Activated CD8-positive, alpha-beta memory T cell treated with anti-CD3 and anti-CD28 coated beads, Interleukin-2, amount 10 ng/mL, durations not matched to agents 7 days and 5 days (primary cell): ENCODE results near the gene TOM1L2. TPM values are rescaled to one million over a fixed set of nuclear protein-coding genes. Genes with fewer than 3 reads are reported as not detected.

Source experiments
- ATAC-seq: fragments of 150-1000 bp; cut with Tn5 transposase; one replicate; pipeline ENCODE4 v1.10.0; 2021; ENCODE audit warnings: moderate library complexity
- CTCF ChIA-PET: fragments of 350-600 bp; sonication (Branson Sonifier 250); formaldehyde crosslinking; loops from one replicate; lab custom pipeline; 2021; ENCODE audit warnings: antibody characterized with exemption; lab: Charles Lee
- DNase-seq: peaks from one replicate; pipeline ENCODE4 v3.0.0-alpha.2; 2020
- H3K27ac Mint-ChIP-seq: one replicate; pipeline ENCODE4 v1.8.0; 2021; ENCODE audit warnings: mild to moderate bottlenecking, mixed read lengths
- H3K27me3 Mint-ChIP-seq: one replicate; pipeline ENCODE4 v1.8.0; 2021; ENCODE audit warnings: mixed read lengths
- H3K36me3 Mint-ChIP-seq: one replicate; pipeline ENCODE4 v1.8.0; 2021; ENCODE audit warnings: mild to moderate bottlenecking, mixed read lengths
- H3K4me1 Mint-ChIP-seq: one replicate; pipeline ENCODE4 v1.8.0; 2021; ENCODE audit warnings: mixed read lengths
- H3K4me3 Mint-ChIP-seq: one replicate; pipeline ENCODE4 v1.8.0; 2021; ENCODE audit warnings: mild to moderate bottlenecking, moderate library complexity, mixed read lengths
- H3K9me3 Mint-ChIP-seq: one replicate; pipeline ENCODE4 v1.8.0; 2022; ENCODE audit warnings: low read depth, mixed read lengths
- total RNA-seq, 2 experiments: library from RNA; stranded (reverse); gene quantifications; one replicate each; pipeline ENCODE4 v1.2.3, GENCODE V29; 2021

TOM1L2 gene
- total RNA-seq, 2 experiments from 2014 or later: 19.8 to 33.0 TPM

DNA sequence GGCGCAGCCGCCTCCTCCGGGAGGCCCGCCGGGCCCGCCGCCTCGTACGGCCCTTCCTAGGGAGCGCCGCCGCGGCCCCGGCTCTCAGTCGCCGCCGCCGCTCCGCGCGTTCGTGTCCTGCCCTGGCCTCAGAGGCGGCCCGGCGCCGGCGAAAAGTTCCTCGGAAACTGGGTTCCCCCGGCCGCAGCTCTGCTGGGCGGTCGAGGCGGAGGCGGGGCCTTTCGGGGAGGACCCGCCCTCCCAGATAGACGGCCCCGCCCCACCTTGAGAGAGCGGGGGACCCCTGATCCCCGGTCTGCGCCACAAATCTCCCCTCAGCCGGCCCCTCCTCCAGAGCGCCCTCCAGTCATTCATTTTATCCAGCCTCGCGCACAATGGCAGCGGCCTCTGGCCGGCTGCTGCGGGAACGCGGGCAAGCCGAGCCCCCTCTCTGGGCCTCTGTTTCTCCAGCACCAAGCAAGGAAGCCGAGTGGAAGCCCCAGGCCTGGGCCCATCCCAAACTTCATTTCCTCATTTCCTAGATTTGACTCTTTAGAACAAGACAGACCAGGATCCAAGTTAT lies 135.3 kb downstream of the TOM1L2 start, which contains the start of gene SREBF1:
SREBF1 (minus strand) TSS at position 169 of the 562 bp plus-strand sequence. CDS start 169 bp downstream, outside the sequence.
- Mint-ChIP-seq H3K27me3 (no peaks in the 10 kb centered on the region), H3K4me1 (peaks cover 74% of the 10 kb centered on the region), H3K4me3 (peak within 1 kb of the TSS; percentile 85), H3K36me3 (peaks cover 13% of the 10 kb centered on the region), H3K27ac (peak within 1 kb of the TSS; percentile 95), H3K9me3 (no peaks in the 10 kb centered on the region)
- DNase-seq (peak; percentile 80), ATAC-seq (peak; percentile 40)
- CTCF ChIA-PET: interaction anchor here (0.9 to 4.2 kb wide), 16 partner anchors 10 to 196 kb away, joined by 3 to 34 read pairs (median 4); no protein-coding TSS in a partner anchor

DNA sequence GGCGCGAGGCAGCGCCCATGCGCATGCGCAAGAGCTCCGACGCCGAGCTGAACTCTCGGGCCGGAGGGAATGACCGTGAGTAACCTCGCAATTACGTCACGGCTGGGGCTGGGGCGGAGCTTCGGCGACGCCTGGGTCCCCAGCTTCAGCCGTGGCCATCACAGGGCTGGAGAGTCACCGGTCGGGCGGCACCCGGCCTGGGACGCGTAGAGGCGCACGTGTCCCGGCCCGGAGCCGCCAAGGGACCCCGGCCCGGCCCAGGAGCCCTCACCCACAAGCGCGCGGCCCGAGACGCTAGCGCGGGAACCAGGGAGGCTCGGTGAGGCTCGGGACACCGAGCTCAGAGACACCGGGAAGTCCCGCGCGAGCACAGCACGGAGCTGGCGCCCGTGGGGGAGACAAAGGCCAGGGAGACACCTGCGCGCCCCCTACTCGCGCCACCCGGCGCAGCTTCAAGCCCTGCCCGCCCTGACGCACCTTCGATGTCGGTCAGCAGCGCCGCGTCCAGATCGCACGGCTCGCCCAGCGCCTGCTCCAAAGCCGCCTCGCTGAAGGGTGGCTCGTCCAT lies 135.9 kb downstream of the TOM1L2 start:
- Mint-ChIP-seq H3K36me3 (peaks cover 13% of the 10 kb centered on the region), H3K4me1 (peaks cover 71% of the 10 kb centered on the region), H3K27me3 (no peaks in the 10 kb centered on the region), H3K4me3 (peak overlapping the region; percentile 85), H3K9me3 (no peaks in the 10 kb centered on the region), H3K27ac (peak overlapping the region; percentile 95)
- peak; percentile 98 for DNase-seq
- peak; percentile 77 for ATAC-seq
- CTCF ChIA-PET: interaction anchor here (0.7 to 4.2 kb wide), 20 partner anchors 10 to 197 kb away, joined by 3 to 34 read pairs (median 4); no protein-coding TSS in a partner anchor

DNA sequence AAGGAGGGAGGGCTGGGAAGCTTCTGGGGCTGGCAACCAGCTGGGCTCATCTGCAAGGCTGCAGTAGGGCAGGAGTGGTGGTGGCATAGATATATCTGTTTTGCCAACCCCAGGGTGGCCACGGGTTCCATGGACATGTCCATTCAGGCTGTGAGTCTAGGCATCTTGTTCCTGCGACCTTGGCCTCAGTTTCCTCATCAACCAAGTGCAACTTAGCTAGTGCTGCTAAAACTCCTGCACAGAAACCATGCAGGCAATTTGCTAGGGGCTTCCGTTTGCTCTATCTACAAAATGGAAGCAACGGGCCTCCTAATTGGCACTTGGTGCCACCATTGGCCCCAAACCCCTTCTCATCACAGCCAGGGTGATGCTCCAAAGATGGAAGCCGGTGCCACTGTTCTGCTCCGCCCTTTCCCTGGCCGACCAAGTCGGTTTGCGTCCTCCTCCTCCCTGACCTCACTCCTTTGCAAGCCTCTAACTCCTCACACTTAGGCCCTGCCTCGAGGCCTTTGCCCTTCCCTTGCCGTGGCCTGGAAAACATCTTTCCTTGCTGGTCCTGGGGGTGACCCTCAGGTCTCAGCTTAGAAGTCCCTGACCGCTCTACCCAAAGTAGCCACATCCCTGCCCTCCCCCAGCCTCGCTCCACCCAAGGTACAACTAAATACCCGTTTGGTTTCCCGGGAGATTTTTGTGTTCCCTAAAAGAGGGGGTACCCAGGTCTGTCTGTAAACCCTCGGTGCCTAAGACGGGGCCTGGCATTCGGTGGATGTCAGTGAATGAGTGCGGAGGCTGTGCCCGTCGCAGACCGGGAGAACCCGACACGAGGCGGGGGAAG lies 136.6 kb downstream of the TOM1L2 start:
- Mint-ChIP-seq H3K36me3 (peaks cover 13% of the 10 kb centered on the region), H3K4me1 (peaks cover 69% of the 10 kb centered on the region), H3K27ac (peak overlapping the region; percentile 95), H3K4me3 (peak overlapping the region; percentile 85), H3K9me3 (no peaks in the 10 kb centered on the region), H3K27me3 (no peaks in the 10 kb centered on the region)
- CTCF ChIA-PET: interaction anchor here (0.7 to 4.2 kb wide), 21 partner anchors 9 to 197 kb away, joined by 3 to 34 read pairs (median 4); no protein-coding TSS in a partner anchor
- peak; percentile 54 for DNase-seq
- no peak for ATAC-seq

DNA sequence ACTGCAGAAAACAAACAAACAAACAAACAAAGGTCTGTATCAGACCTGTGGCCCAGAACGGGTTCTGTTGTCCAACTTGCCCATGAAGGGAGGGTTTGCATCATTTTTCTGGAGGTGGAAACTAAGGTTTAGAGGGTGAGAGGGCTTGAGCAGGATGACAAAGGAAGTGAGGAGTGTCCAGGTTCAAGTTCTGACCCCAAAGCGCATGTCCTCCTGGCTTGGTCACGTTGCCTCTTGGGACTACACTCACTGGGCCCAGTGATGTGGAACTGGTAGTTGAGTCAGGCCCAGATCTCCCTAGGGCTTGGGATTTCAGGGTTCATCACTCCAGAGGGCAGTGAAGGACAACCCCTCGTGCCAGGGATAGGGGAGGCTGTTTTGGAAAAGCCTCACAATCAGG lies 137.2 kb downstream of the TOM1L2 start:
- peak overlapping the region; percentile 85 for H3K4me3 Mint-ChIP-seq
- H3K9me3 Mint-ChIP-seq: no peaks in the 10 kb centered on the region
- ATAC-seq (no peak), DNase-seq (no peak)
- CTCF ChIA-PET: interaction anchor here (0.9 to 4.2 kb wide), 6 partner anchors 8 to 154 kb away, joined by 3 to 34 read pairs (median 4); no protein-coding TSS in a partner anchor
- no peaks in the 10 kb centered on the region for H3K27me3 Mint-ChIP-seq
- peaks cover 13% of the 10 kb centered on the region for H3K36me3 Mint-ChIP-seq
- peak overlapping the region; percentile 95 for H3K27ac Mint-ChIP-seq
- H3K4me1 Mint-ChIP-seq: peaks cover 68% of the 10 kb centered on the region

DNA sequence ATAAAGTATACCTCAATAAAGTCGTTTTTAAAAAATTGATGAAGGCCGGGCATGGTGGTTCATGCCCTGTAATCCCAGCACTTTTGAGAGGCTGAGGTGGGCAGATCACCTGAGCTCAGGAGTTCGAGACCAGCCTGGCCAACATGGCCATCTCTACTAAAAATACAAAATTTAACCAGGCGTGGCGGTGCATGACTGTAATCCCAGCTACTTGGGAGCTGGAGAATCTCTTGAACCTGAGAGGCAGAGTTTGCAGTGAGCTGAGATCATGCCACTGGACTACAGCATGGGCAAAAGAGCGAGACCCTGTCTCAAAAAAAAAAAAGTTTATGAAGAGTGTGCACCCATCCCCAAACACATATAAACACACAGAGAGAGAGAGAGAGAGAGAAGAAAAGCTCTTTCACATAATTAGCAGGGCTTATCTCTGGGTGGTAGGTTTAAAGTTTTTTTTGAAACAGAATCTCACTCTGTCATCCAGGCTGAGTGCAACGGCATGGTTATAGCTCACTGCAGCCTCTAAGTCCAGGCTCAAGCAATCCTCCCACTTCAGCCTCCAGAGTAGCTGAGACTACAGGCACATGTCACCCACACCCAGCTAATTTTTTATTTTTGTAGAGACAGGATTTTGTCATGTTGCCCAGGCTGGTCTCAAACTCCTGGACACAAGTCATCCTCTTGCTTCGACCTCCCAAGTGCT lies 138.4 kb downstream of the TOM1L2 start:
- DNase-seq (no peak), ATAC-seq (no peak)
- CTCF ChIA-PET: interaction anchor here (0.9 to 4.2 kb wide), 8 partner anchors 7 to 153 kb away, joined by 3 to 34 read pairs (median 4); no protein-coding TSS in a partner anchor
- Mint-ChIP-seq H3K9me3 (no peaks in the 10 kb centered on the region), H3K27ac (peak overlapping the region; percentile 95), H3K36me3 (peaks cover 13% of the 10 kb centered on the region), H3K4me3 (peak overlapping the region; percentile 85), H3K4me1 (peaks cover 61% of the 10 kb centered on the region), H3K27me3 (no peaks in the 10 kb centered on the region)

DNA sequence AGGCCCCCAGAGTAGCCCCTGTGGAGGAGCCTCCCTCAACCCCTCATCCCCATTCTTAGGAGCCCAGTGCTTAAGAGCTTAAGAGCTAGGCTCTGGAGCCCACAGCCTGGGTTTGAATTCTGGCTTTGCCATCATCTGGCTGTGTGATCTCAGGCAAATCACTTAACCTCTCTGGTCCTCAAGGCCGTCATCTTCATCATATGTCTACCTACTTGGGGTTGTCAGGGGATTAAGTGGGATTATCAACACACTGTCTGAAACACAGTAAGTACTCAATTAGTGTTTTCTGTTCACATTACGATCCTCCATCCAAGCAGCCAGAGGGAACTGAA lies 140.2 kb downstream of the TOM1L2 start:
- no peak overlapping the region for H3K27ac Mint-ChIP-seq
- H3K27me3 Mint-ChIP-seq: no peaks in the 10 kb centered on the region
- H3K36me3 Mint-ChIP-seq: peaks cover 14% of the 10 kb centered on the region
- H3K9me3 Mint-ChIP-seq: no peaks in the 10 kb centered on the region
- peaks cover 55% of the 10 kb centered on the region for H3K4me1 Mint-ChIP-seq
- CTCF ChIA-PET: interaction anchor here (1.0 kb wide), 1 partner anchor 9 kb away, joined by 3 read pairs; no protein-coding TSS in a partner anchor
- ATAC-seq (no peak), DNase-seq (no peak)
- H3K4me3 Mint-ChIP-seq: no peak overlapping the region

DNA sequence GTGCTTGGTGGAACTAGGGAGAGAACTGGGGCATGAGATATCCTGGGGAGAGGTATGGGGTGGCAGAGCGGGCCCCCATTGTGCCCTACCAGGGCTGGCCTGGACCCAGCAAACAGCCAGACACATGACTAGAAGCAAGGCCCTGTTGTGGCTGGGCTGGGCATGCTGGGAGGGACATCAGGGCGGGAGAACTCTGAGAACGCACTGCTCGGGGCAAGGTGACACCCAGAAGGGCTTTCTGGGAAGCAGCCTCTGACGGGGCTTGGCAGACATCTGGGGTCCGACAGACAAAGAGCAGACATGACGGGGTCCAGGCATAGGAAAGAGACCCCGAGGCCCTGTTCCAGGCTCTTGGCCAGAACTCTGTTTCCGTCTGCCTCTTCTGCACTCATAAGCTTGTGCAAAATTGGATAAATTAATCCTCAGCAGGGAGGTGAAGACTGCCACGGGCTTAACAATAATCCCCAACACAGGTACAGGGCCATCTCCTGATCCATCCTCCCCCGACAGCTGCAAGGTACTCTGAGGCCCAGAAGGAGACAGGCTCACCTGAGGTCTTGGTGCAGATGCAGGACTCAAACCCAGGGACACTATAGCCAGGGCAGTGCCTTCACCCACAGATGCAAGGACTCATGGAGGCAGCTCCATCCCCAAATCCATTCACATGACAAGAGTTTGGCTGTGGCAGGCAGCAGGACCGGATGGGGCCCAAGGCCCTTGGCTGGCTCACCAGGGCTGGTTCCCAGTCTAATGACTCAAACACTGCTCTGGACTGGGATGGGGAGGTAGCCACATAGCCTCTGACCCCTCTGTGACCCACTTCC lies 140.8 kb downstream of the TOM1L2 start:
- peak overlapping the region; percentile 2 for H3K27ac Mint-ChIP-seq

DNA sequence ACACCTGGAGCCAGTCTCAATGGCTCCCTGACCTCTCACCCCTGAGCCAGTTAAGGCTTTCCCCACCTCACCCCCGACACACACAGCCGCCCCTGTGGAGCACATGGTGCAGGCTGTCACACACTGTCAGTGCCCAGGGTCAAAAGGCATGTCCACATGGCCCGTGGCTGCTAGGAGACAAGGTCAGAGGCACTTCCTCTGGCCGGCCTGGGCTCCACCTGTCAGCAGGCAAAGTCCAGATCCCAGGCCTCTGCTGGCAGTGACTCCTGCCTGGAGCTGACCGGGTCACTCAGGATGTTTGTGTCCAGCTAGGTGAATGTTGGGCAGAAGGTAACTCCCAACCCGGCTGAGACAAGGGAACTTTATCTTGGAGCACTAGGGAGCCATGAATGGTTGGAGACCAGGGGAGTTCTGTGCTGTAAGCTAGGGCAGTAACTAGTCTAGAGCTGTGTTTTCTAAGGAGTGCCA lies 141.4 kb downstream of the TOM1L2 start:
- Mint-ChIP-seq H3K27me3 (no peaks in the 10 kb centered on the region), H3K4me3 (no peak overlapping the region), H3K9me3 (no peaks in the 10 kb centered on the region), H3K4me1 (peaks cover 63% of the 10 kb centered on the region), H3K27ac (peak overlapping the region; percentile 2), H3K36me3 (peaks cover 15% of the 10 kb centered on the region)
- ATAC-seq: no peak
- CTCF ChIA-PET: interaction anchor here (0.8 kb wide), 1 partner anchor 10 kb away, joined by 4 read pairs; no protein-coding TSS in a partner anchor
- no peak for DNase-seq

More for the DNA sequence above, 140.8 kb downstream of the TOM1L2 start:
- Mint-ChIP-seq H3K4me1 (peaks cover 60% of the 10 kb centered on the region), H3K27me3 (no peaks in the 10 kb centered on the region), H3K9me3 (no peaks in the 10 kb centered on the region), H3K36me3 (peaks cover 16% of the 10 kb centered on the region), H3K4me3 (no peak overlapping the region)
- ATAC-seq: no peak
- CTCF ChIA-PET: interaction anchor here (0.8 to 1.0 kb wide), 2 partner anchors 9 to 10 kb away, joined by 3 to 4 read pairs; no protein-coding TSS in a partner anchor
- DNase-seq: no peak

DNA sequence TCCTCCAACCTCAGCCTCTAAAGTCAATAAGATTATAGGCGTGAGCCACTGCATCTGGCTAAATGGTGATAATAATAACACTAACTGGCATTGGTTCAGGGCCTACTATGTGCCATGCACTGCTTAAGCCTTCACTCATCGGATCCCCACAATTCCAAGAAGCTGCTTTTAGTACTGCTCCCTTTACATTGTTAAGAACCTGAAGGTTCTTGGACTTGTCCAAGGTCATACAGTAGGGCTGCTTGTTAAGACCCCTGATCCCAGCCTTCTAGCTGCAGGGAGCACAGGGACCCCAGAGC lies 142.0 kb downstream of the TOM1L2 start:
- ATAC-seq (no peak), DNase-seq (no peak)
- no peaks in the 10 kb centered on the region for H3K9me3 Mint-ChIP-seq
- H3K27ac Mint-ChIP-seq: no peak overlapping the region
- H3K36me3 Mint-ChIP-seq: peaks cover 14% of the 10 kb centered on the region
- H3K4me1 Mint-ChIP-seq: peaks cover 62% of the 10 kb centered on the region
- no peaks in the 10 kb centered on the region for H3K27me3 Mint-ChIP-seq
- H3K4me3 Mint-ChIP-seq: no peak overlapping the region
- CTCF ChIA-PET: interaction anchor here (0.8 kb wide), 1 partner anchor 9 kb away, joined by 4 read pairs; no protein-coding TSS in a partner anchor

DNA sequence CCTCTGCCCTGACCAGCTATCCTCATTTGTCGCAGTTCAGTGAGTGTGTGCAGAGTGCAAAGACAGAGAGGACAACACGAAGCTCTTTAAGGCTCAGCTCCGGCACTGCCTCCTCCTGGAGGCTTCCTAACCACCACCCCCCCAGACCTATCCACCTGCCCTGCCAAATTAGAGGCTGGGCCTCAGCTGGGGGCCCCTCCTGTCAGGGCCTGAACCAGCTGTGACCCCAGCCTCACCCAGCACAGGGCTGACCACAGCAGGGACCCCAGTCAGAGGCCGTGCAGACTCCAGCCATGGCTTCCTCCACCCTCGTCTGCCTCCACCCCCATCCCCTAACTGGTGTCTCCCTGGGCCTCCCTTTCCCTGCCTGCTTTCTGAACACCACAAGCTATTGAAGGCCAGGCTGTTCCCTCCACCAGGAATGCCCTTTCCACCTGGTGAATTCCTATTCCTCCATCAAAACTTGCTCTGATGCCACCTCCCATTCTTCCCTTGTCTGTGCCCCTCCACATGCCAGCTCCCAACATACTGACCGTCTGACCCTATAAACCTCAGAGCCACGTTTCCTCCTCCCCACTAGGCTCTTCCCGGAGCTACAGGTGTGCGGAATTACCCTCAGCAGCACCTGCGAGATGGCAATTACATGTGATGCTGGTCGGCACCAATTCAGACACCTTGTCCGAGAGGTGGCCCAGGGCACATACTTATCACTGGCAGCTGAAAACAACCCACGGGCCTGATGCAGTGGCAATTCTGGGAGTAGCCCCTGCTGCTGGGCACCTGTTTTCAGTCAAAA lies 144.2 kb downstream of the TOM1L2 start:
- Mint-ChIP-seq H3K4me3 (no peak overlapping the region), H3K4me1 (peaks cover 58% of the 10 kb centered on the region), H3K36me3 (peaks cover 10% of the 10 kb centered on the region), H3K27me3 (no peaks in the 10 kb centered on the region), H3K27ac (no peak overlapping the region), H3K9me3 (no peaks in the 10 kb centered on the region)
- DNase-seq: no peak
- ATAC-seq: no peak
- CTCF ChIA-PET: interaction anchor here (1.1 to 3.7 kb wide), 2 partner anchors 7 to 19 kb away, joined by 3 to 34 read pairs; partner anchors contain the start of gene SREBF1

DNA sequence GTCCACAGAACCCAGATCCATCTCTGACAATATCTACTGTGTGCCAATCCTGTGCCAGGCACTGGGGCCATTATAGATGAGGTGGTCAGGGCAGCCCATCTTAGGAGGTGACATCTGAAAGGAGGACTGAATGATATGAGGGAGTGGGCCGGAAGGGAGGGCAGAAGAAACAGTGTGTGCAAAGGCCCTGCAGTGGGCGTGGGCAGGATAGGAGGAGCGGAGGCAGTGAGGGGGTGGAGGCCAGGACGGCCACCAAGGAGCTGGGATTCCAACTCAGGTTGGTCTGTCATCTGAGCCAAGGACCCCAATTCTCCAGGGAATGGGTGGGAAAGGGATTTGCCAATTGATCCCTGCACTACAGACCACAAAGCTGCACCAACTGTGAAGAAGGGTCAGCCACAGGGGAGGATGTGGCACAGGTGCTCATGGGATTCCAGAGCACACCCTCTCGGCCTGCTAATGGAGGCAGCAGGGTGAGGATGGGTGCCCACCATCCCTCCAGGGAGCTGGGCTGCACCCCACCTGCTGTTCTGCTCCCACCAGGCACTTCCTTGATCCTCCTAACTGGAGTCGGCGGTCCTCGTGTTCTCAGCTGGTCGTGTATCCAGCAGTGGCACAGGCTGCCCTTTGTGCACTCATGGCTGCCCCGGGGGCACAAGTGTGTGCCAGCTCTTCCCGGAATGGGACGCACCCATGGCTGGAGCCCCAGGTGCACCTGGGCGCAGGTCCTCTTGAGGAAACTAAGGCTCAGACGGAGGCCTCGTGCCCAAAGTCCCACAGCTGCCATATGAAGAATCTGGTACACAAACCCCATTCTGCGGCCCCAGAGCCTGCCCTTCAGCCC lies 145.0 kb downstream of the TOM1L2 start:
- Mint-ChIP-seq H3K4me1 (peaks cover 64% of the 10 kb centered on the region), H3K27me3 (no peaks in the 10 kb centered on the region), H3K9me3 (no peaks in the 10 kb centered on the region), H3K4me3 (no peak overlapping the region), H3K27ac (peak overlapping the region; percentile 92), H3K36me3 (peaks cover 7% of the 10 kb centered on the region)
- CTCF ChIA-PET: interaction anchor here (1.0 to 3.7 kb wide), 4 partner anchors 8 to 18 kb away, joined by 3 to 34 read pairs (median 4); partner anchors contain the start of gene SREBF1
- no peak for DNase-seq
- ATAC-seq: no peak
